HepG2 (cell line): Measurements from ENCODE around the gene PERP. TPM values are rescaled to one million over a fixed set of nuclear protein-coding genes. Genes with fewer than 3 reads are reported as not detected.
A peak's percentile ranks its signal among the peaks of the same experiment; 100 is the strongest.

Experiments
- GZF1 ChIP-seq: sonication (generic); formaldehyde crosslinking; IDR thresholded peaks from 2 replicates; pipeline ENCODE4 v1.5.1; 2020; ENCODE audit warnings: mild to moderate bottlenecking, missing genetic modification reagents
- MAFF ChIP-seq: IDR thresholded peaks from 2 replicates; pipeline ENCODE4 v1.6.1; 2011; ENCODE audit warnings: low read depth, low read length, improper control_type of control experiment
- NR2C2 ChIP-seq: sonication (generic); formaldehyde crosslinking; IDR thresholded peaks from 2 replicates; pipeline ENCODE4 v1.4.0; 2020; ENCODE audit warnings: missing genetic modification reagents, mild to moderate bottlenecking, moderate library complexity, borderline replicate concordance
- THAP11 ChIP-seq: IDR thresholded peaks from 2 replicates; pipeline ENCODE4 v1.6.1; 2016; ENCODE audit warnings: missing biosample characterization, missing genetic modification reagents
- ZIK1 ChIP-seq: sonication (generic); formaldehyde crosslinking; IDR thresholded peaks from 2 replicates; pipeline ENCODE4 v1.5.0; 2020; ENCODE audit warnings: mild to moderate bottlenecking, low read depth, missing genetic modification reagents, borderline replicate concordance
- ZMYM3 ChIP-seq: sonication (generic); formaldehyde crosslinking; IDR thresholded peaks from 2 replicates; pipeline ENCODE4 v1.5.1; 2020; ENCODE audit warnings: mild to moderate bottlenecking, missing genetic modification reagents
- ZNF180 ChIP-seq: sonication (generic); formaldehyde crosslinking; IDR thresholded peaks from 2 replicates; pipeline ENCODE4 v1.4.0; 2020; ENCODE audit warnings: low read depth, missing genetic modification reagents, borderline replicate concordance
- ZNF232 ChIP-seq: sonication (generic); formaldehyde crosslinking; IDR thresholded peaks from 2 replicates; pipeline ENCODE4 v1.4.0; 2020; ENCODE audit warnings: missing genetic modification reagents, borderline replicate concordance
- ZNF296 ChIP-seq: sonication (generic); formaldehyde crosslinking; conservative IDR thresholded peaks from 2 replicates; pipeline ENCODE4 v1.5.0; 2020; ENCODE audit warnings: mild to moderate bottlenecking, missing genetic modification reagents
- ZNF788 ChIP-seq: sonication (generic); formaldehyde crosslinking; IDR thresholded peaks from 2 replicates; pipeline ENCODE4 v1.5.0; 2020; ENCODE audit warnings: mild to moderate bottlenecking, missing genetic modification reagents, borderline replicate concordance
- ZNF879 ChIP-seq: sonication (generic); formaldehyde crosslinking; IDR thresholded peaks from 2 replicates; pipeline ENCODE4 v1.8.1; 2023; ENCODE audit warnings: missing genetic modification reagents
- polyA plus RNA-seq, 8 experiments: library from polyadenylated mRNA; depleted of rRNA in 3 of 8; stranded (reverse) in 7 of 8; unstranded in 1 of 8; fragments of >200 nt; fragmentation: Illumina TruSeq in 4 of 8; extraction: Trizol in 4 of 8; gene quantifications; 2 replicates each; pipeline versions ENCODE4 v1.2.1 to v1.2.3, GENCODE V29; 2011 to 2016; ENCODE audit warnings: low read depth in 4 of 8, missing spikeins in 1 of 8, mixed read lengths in 1 of 8; ENCODE audit not compliant: insufficient read depth in 1 of 8
- total RNA-seq, 5 experiments: library from RNA; depleted of rRNA; stranded (reverse); fragments of >200 nt; fragmentation: Illumina TruSeq; extraction: Trizol; gene quantifications; 2 replicates each; pipeline ENCODE4 v1.2.3, GENCODE V29; 2016; ENCODE audit warnings: low read depth in 1 of 5
- TF ChIP-seq, protein P1 (sequence below), 2 experiments: IDR thresholded peaks; 2 replicates each; pipeline ENCODE4 v1.6.1; 2011 to 2012; ENCODE audit warnings: low read length in 2 of 2, borderline replicate concordance in 1 of 2, low read depth in 1 of 2, mild to moderate bottlenecking in 1 of 2, moderate library complexity in 1 of 2
- TF ChIP-seq, protein P2 (sequence below): fragments of 450-650 bp; IDR thresholded peaks from 2 replicates; pipeline ENCODE4 v1.6.1; 2016
- TF ChIP-seq, protein P3 (sequence below): sonication (generic); formaldehyde crosslinking; IDR thresholded peaks from 2 replicates; pipeline ENCODE4 v1.5.0; 2020; ENCODE audit warnings: mild to moderate bottlenecking, missing genetic modification reagents, borderline replicate concordance

The PERP gene
- total and polyA plus RNA-seq, 2 of the 13 experiments (the other 11 are each of a cell fraction or from before 2014, with no cell fraction given) = 26.0 to 53.0 TPM

DNA sequence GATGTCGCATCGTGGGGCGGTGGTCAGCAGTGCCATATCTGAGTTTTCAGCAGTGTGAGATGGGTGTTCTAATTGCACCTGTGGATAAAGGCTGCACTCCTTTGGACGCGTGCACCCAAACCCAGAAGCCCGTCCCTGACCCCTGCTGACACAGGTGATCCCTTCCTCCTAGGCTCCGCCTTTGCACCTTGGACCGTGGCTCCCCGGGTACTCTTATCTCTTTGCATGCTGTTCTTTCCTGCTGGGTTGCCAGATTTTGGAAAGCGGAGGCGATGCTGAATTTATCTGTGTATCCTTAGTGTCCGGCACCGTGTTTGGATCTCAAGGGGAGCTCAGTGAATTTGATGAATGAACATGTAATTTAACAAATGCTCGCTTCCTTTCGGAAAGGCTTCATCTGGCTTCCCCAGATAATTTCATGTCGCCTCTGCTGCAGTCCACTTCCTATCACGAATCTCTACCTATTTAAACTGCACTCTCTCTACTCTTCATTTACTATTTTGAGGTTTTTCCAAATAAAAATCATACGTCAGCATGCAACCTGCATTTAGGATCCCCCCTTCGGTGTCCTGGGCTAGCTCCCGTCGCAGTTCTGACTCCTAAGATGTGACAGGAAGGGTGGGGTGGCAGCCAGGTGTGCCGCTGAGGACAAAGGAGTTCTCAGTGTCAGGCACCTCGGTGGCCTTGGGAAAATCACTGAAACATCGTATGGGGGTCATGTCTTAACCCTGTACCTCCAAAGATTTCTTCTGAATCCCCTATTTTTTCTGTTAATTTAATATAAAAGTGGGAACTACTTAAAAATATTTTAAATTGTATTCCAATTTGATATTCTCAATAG, 753 bp upstream of the PERP start (continued):
- TF ChIP-seq, protein P1, sequence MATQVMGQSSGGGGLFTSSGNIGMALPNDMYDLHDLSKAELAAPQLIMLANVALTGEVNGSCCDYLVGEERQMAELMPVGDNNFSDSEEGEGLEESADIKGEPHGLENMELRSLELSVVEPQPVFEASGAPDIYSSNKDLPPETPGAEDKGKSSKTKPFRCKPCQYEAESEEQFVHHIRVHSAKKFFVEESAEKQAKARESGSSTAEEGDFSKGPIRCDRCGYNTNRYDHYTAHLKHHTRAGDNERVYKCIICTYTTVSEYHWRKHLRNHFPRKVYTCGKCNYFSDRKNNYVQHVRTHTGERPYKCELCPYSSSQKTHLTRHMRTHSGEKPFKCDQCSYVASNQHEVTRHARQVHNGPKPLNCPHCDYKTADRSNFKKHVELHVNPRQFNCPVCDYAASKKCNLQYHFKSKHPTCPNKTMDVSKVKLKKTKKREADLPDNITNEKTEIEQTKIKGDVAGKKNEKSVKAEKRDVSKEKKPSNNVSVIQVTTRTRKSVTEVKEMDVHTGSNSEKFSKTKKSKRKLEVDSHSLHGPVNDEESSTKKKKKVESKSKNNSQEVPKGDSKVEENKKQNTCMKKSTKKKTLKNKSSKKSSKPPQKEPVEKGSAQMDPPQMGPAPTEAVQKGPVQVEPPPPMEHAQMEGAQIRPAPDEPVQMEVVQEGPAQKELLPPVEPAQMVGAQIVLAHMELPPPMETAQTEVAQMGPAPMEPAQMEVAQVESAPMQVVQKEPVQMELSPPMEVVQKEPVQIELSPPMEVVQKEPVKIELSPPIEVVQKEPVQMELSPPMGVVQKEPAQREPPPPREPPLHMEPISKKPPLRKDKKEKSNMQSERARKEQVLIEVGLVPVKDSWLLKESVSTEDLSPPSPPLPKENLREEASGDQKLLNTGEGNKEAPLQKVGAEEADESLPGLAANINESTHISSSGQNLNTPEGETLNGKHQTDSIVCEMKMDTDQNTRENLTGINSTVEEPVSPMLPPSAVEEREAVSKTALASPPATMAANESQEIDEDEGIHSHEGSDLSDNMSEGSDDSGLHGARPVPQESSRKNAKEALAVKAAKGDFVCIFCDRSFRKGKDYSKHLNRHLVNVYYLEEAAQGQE (IDR thresholded peaks at IDR 0.05; ENCODE audit: borderline replicate concordance in 1 of 2, low read depth in 1 of 2, low read length in 2 of 2) = no peak; a peak in 1 of 4 replicates
- no peak for TF ChIP-seq ZNF180 (CRISPR knock-in tag)
- TF ChIP-seq ZNF296 (CRISPR knock-in tag) = no peak
- no peak for TF ChIP-seq ZNF232 (CRISPR knock-in tag)
- TF ChIP-seq ZMYM3 (CRISPR knock-in tag) = peak; percentile 77
- no peak for TF ChIP-seq THAP11
- TF ChIP-seq MAFF = no peak
- TF ChIP-seq NR2C2 (CRISPR knock-in tag) = peak; percentile 36; the same call in 1 of the 2 replicates
- TF ChIP-seq ZIK1 (CRISPR knock-in tag) = no peak
- TF ChIP-seq, protein P2, sequence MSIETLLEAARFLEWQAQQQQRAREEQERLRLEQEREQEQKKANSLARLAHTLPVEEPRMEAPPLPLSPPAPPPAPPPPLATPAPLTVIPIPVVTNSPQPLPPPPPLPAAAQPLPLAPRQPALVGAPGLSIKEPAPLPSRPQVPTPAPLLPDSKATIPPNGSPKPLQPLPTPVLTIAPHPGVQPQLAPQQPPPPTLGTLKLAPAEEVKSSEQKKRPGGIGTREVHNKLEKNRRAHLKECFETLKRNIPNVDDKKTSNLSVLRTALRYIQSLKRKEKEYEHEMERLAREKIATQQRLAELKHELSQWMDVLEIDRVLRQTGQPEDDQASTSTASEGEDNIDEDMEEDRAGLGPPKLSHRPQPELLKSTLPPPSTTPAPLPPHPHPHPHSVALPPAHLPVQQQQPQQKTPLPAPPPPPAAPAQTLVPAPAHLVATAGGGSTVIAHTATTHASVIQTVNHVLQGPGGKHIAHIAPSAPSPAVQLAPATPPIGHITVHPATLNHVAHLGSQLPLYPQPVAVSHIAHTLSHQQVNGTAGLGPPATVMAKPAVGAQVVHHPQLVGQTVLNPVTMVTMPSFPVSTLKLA = no peak; the same call in 1 of the 2 replicates
- TF ChIP-seq ZNF788 = peak; percentile 4; the same call in 1 of the 2 replicates
- TF ChIP-seq ZNF879 (CRISPR knock-in tag) = no peak
- TF ChIP-seq GZF1 (CRISPR knock-in tag) = no peak
- TF ChIP-seq, protein P3, sequence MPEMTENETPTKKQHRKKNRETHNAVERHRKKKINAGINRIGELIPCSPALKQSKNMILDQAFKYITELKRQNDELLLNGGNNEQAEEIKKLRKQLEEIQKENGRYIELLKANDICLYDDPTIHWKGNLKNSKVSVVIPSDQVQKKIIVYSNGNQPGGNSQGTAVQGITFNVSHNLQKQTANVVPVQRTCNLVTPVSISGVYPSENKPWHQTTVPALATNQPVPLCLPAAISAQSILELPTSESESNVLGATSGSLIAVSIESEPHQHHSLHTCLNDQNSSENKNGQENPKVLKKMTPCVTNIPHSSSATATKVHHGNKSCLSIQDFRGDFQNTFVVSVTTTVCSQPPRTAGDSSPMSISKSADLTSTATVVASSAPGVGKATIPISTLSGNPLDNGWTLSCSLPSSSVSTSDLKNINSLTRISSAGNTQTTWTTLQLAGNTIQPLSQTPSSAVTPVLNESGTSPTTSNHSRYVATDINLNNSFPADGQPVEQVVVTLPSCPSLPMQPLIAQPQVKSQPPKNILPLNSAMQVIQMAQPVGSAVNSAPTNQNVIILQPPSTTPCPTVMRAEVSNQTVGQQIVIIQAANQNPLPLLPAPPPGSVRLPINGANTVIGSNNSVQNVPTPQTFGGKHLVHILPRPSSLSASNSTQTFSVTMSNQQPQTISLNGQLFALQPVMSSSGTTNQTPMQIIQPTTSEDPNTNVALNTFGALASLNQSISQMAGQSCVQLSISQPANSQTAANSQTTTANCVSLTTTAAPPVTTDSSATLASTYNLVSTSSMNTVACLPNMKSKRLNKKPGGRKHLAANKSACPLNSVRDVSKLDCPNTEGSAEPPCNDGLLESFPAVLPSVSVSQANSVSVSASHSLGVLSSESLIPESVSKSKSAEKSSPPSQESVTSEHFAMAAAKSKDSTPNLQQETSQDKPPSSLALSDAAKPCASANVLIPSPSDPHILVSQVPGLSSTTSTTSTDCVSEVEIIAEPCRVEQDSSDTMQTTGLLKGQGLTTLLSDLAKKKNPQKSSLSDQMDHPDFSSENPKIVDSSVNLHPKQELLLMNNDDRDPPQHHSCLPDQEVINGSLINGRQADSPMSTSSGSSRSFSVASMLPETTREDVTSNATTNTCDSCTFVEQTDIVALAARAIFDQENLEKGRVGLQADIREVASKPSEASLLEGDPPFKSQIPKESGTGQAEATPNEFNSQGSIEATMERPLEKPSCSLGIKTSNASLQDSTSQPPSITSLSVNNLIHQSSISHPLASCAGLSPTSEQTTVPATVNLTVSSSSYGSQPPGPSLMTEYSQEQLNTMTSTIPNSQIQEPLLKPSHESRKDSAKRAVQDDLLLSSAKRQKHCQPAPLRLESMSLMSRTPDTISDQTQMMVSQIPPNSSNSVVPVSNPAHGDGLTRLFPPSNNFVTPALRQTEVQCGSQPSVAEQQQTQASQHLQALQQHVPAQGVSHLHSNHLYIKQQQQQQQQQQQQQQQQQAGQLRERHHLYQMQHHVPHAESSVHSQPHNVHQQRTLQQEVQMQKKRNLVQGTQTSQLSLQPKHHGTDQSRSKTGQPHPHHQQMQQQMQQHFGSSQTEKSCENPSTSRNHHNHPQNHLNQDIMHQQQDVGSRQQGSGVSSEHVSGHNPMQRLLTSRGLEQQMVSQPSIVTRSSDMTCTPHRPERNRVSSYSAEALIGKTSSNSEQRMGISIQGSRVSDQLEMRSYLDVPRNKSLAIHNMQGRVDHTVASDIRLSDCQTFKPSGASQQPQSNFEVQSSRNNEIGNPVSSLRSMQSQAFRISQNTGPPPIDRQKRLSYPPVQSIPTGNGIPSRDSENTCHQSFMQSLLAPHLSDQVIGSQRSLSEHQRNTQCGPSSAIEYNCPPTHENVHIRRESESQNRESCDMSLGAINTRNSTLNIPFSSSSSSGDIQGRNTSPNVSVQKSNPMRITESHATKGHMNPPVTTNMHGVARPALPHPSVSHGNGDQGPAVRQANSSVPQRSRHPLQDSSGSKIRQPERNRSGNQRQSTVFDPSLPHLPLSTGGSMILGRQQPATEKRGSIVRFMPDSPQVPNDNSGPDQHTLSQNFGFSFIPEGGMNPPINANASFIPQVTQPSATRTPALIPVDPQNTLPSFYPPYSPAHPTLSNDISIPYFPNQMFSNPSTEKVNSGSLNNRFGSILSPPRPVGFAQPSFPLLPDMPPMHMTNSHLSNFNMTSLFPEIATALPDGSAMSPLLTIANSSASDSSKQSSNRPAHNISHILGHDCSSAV (CRISPR knock-in tag) = no peak
